ENCODE data around the gene EPS8L2.

DNA sequence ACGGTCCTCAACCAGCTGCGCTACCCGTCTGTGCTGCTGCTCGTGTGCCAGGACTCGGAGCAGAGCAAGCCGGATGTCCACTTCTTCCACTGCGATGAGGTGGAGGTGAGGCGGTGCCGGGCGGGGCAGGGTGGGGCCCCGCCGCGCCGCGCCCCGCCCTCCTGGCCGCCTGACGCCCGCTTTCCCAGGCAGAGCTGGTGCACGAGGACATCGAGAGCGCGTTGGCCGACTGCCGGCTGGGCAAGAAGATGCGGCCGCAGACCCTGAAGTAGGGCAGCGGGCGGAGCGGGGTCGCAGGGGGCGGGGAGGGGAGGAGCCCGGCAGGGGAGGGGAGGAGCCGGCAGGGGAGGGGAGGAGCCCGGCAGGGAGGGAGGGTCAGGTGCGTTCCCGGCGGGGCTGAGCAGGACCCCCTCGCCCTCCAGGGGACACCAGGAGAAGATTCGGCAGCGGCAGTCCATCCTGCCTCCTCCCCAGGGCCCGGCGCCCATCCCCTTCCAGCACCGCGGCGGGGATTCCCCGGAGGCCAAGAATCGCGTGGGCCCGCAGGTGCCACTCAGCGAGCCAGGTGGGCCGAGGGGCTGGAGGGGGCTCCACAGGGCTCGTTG is 14.7 kb downstream of the EPS8L2 start:
- TF ChIP-seq POLR2A (IDR thresholded peaks at IDR 0.05; ENCODE audit: low read depth, low read length) (no peak), POLR2AphosphoS5 (IDR thresholded peaks at IDR 0.05; ENCODE audit: low read depth, low read length) (no peak), TAF1 (IDR thresholded peaks at IDR 0.05; ENCODE audit: borderline replicate concordance, low read depth, low read length) (no peak)

Data from GM12892 (cell line).